K562 (cell line): Measurements from ENCODE around the gene SCN1B. TPM values are rescaled to one million over a fixed set of nuclear protein-coding genes. Genes with fewer than 3 reads are reported as not detected.

ENCODE experiments used
- BHLHE40 ChIP-seq: IDR thresholded peaks from 2 replicates; pipeline ENCODE4 v1.6.1; 2011; ENCODE audit warnings: low read length, improper control_type of control experiment
- EGR1 ChIP-seq: fragments of 450-650 bp; conservative IDR thresholded peaks from 2 replicates; pipeline ENCODE4 v1.6.1; 2017; ENCODE audit warnings: mild to moderate bottlenecking
- GABPA ChIP-seq: fragments of 200-800 bp; sonication (Bioruptor generic); conservative IDR thresholded peaks from 2 replicates; pipeline ENCODE4 v1.6.1; 2016; ENCODE audit warnings: low read depth, missing genetic modification characterization, missing compliant biosample characterization
- HNRNPLL ChIP-seq: fragments of 200-400 bp; formaldehyde crosslinking; IDR thresholded peaks from 2 replicates; pipeline ENCODE4 v1.6.1; 2017; ENCODE audit warnings: low read length, low read depth, mild to moderate bottlenecking; ENCODE audit not compliant: poor library complexity, severe bottlenecking
- MECOM ChIP-seq: fragments of 250-450 bp; sonication (Bioruptor Pico); IDR thresholded peaks from 2 replicates; pipeline ENCODE4 v1.8.0; 2022; ENCODE audit warnings: inconsistent platforms
- NONO ChIP-seq, 2 experiments: fragments of 200-400 bp in 1 of 2; fragments of 450-650 bp in 1 of 2; formaldehyde crosslinking in 1 of 2; IDR thresholded peaks; 2 replicates each; pipeline ENCODE4 v1.6.1; 2017; ENCODE audit warnings: low read depth in 2 of 2, mild to moderate bottlenecking in 2 of 2, moderate library complexity in 2 of 2, low read length in 1 of 2
- NRF1 ChIP-seq, 2 experiments: fragments of 450-650 bp; IDR thresholded peaks in 1 of 2; conservative IDR thresholded peaks in 1 of 2; 2 replicates each; pipeline ENCODE4 v1.6.1; 2014; ENCODE audit warnings: mild to moderate bottlenecking in 2 of 2
- RBBP5 ChIP-seq: fragments of 200-600 bp; sonication (generic); IDR thresholded peaks from 2 replicates; pipeline ENCODE4 v1.6.1; 2012; ENCODE audit warnings: borderline replicate concordance, mild to moderate bottlenecking, low read length, control low read depth, inconsistent platforms; ENCODE audit not compliant: insufficient read depth, poor library complexity, severe bottlenecking
- RUNX1 ChIP-seq: sonication (generic); IDR thresholded peaks from 2 replicates; pipeline ENCODE4 v1.6.1; 2016; ENCODE audit warnings: antibody characterized with exemption, low read depth
- SETDB1 ChIP-seq: IDR thresholded peaks from one replicate; pipeline ENCODE4 v1.6.1; 2012; ENCODE audit warnings: low read length, control low read depth, inconsistent platforms
- SMAD4 ChIP-seq: fragments of 250-450 bp; sonication (Bioruptor Pico); conservative IDR thresholded peaks from 2 replicates; pipeline ENCODE4 v1.8.0; 2021; ENCODE audit warnings: inconsistent platforms, mild to moderate bottlenecking, moderate library complexity
- ZBTB7A ChIP-seq: IDR thresholded peaks from 2 replicates; pipeline ENCODE4 v1.6.1; 2011; ENCODE audit warnings: low read depth, mild to moderate bottlenecking, low read length, moderate library complexity, borderline replicate concordance; ENCODE audit not compliant: control insufficient read depth
- ZNF146 ChIP-seq: IDR thresholded peaks from one replicate; pipeline ENCODE4 v1.6.1; 2018; ENCODE audit warnings: missing compliant biosample characterization; ENCODE audit not compliant: unreplicated experiment
- polyA plus RNA-seq, 8 experiments: library from polyadenylated mRNA; depleted of rRNA in 4 of 8; stranded (reverse) in 5 of 8; unstranded in 3 of 8; fragments of >200 nt; fragmentation: Nextera tagmentation in 2 of 8; fragmentation: Illumina TruSeq in 1 of 8; extraction: Ambion mirVana in 2 of 8; extraction: Trizol in 1 of 8; gene quantifications; 2 replicates each; pipeline versions ENCODE4 v1.2.1 to v1.2.3, GENCODE V29; 2011 to 2014; ENCODE audit warnings: inconsistent platforms in 1 of 8, missing spikeins in 1 of 8
- total RNA-seq, 7 experiments: library from RNA; depleted of rRNA in 6 of 7; stranded (reverse); fragments of >200 nt in 6 of 7; fragmentation: Illumina TruSeq in 2 of 7; extraction: Trizol in 2 of 7; gene quantifications; 2 replicates each; pipeline versions ENCODE4 v1.2.1 to v1.2.3, GENCODE V29; 2011 to 2021; ENCODE audit warnings: low replicate concordance in 1 of 7
- TF ChIP-seq, protein P1 (sequence below): fragments of 450-650 bp; IDR thresholded peaks from 2 replicates; pipeline ENCODE4 v1.6.1; 2017; ENCODE audit warnings: antibody characterized with exemption
- TF ChIP-seq, protein P2 (sequence below): fragments of 200-800 bp; sonication (Bioruptor generic); IDR thresholded peaks from 2 replicates; pipeline ENCODE4 v1.6.1; 2017; ENCODE audit warnings: missing genetic modification characterization, missing compliant biosample characterization
- TF ChIP-seq, protein P3 (sequence below): fragments of 450-650 bp; conservative IDR thresholded peaks from 2 replicates; pipeline ENCODE4 v1.6.1; 2016; ENCODE audit warnings: missing genetic modification characterization, low read depth, mild to moderate bottlenecking, control low read depth, missing compliant biosample characterization
- TF ChIP-seq, protein P4 (sequence below), 2 experiments: IDR thresholded peaks; 2 replicates each; pipeline ENCODE4 v1.6.1; 2012; ENCODE audit warnings: improper control_type of control experiment in 2 of 2, low read depth in 2 of 2, low read length in 2 of 2, borderline replicate concordance in 1 of 2

SCN1B gene
- total and polyA plus RNA-seq, 9 of the 15 experiments (the other 6 are each of a cell fraction or from before 2014, with no cell fraction given): 0.03 to 2.5 (median 0.91) TPM

DNA sequence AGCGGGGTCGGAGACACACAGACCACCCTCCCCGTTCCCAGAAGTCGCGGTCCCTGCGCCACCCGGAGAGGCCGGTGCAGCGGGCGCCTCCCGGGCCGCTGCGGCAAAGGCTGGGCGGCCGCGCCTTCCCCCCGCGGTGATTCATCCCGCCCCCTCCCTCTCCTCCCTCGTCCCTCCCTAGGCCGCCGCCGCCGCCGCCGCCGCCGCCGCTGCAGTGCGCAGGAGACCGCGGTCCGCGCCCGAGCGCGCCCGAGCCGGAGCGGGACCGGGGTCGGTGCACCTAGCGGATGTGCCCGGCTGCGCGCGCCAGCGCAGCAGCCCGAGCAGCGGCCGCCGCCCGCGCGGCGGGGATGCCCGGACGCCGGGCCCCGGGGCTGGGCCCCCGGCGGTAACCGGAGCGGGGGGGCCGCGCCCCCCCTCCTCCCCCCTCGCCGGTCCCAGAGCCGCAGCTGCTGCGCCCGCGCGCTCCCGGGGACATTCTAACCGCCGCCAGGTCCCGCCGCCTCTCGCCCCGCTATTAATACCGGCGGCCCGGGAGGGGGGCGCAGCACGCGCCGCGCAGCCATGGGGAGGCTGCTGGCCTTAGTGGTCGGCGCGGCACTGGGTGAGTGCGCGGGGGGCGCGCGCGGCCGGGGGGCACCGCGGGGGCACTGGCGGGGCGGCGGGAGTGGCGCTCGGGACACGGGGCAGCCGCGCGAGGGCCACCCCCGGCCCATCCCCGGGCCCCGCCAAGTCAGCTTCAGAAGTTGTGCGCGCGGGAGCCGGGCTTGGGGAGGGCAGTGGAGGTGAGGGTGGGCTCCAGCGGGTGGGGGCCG, at the start of gene SCN1B (continued):
- TF ChIP-seq, protein P1, sequence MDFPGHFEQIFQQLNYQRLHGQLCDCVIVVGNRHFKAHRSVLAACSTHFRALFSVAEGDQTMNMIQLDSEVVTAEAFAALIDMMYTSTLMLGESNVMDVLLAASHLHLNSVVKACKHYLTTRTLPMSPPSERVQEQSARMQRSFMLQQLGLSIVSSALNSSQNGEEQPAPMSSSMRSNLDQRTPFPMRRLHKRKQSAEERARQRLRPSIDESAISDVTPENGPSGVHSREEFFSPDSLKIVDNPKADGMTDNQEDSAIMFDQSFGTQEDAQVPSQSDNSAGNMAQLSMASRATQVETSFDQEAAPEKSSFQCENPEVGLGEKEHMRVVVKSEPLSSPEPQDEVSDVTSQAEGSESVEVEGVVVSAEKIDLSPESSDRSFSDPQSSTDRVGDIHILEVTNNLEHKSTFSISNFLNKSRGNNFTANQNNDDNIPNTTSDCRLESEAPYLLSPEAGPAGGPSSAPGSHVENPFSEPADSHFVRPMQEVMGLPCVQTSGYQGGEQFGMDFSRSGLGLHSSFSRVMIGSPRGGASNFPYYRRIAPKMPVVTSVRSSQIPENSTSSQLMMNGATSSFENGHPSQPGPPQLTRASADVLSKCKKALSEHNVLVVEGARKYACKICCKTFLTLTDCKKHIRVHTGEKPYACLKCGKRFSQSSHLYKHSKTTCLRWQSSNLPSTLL: no peak
- TF ChIP-seq SETDB1 (no peak), EGR1 (peak; percentile 41; the same call in 1 of the 2 replicates), RUNX1 (no peak), GABPA (tag) (peak; percentile 83), NRF1 (conservative IDR thresholded peaks at IDR 0.05 in 1 of 2, IDR thresholded peaks at IDR 0.05 in 1 of 2) (peak in 1 of 2 experiments; percentile 61; a peak in 2 of 4 replicates), ZBTB7A (0 out of 2 replicates have a peak, but pooled peaks have one; percentile 50), HNRNPLL (no peak), RBBP5 (peak; percentile 35), NONO (IDR thresholded peaks at IDR 0.05; ENCODE audit: low read depth in 2 of 2, low read length in 1 of 2) (0 out of 4 replicates have a peak, but pooled peaks of 1 of the 2 experiments have one; percentile 16), SMAD4 (peak; percentile 65), ZNF146 (CRISPR knock-in tag) (no peak), BHLHE40 (no peak), MECOM (CRISPR knock-in tag) (no peak)
- TF ChIP-seq, protein P2, sequence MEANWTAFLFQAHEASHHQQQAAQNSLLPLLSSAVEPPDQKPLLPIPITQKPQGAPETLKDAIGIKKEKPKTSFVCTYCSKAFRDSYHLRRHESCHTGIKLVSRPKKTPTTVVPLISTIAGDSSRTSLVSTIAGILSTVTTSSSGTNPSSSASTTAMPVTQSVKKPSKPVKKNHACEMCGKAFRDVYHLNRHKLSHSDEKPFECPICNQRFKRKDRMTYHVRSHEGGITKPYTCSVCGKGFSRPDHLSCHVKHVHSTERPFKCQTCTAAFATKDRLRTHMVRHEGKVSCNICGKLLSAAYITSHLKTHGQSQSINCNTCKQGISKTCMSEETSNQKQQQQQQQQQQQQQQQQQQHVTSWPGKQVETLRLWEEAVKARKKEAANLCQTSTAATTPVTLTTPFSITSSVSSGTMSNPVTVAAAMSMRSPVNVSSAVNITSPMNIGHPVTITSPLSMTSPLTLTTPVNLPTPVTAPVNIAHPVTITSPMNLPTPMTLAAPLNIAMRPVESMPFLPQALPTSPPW (CRISPR knock-in tag): peak; percentile 96
- TF ChIP-seq, protein P3, sequence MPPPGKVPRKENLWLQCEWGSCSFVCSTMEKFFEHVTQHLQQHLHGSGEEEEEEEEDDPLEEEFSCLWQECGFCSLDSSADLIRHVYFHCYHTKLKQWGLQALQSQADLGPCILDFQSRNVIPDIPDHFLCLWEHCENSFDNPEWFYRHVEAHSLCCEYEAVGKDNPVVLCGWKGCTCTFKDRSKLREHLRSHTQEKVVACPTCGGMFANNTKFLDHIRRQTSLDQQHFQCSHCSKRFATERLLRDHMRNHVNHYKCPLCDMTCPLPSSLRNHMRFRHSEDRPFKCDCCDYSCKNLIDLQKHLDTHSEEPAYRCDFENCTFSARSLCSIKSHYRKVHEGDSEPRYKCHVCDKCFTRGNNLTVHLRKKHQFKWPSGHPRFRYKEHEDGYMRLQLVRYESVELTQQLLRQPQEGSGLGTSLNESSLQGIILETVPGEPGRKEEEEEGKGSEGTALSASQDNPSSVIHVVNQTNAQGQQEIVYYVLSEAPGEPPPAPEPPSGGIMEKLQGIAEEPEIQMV (tag): no peak
- TF ChIP-seq, protein P4, sequence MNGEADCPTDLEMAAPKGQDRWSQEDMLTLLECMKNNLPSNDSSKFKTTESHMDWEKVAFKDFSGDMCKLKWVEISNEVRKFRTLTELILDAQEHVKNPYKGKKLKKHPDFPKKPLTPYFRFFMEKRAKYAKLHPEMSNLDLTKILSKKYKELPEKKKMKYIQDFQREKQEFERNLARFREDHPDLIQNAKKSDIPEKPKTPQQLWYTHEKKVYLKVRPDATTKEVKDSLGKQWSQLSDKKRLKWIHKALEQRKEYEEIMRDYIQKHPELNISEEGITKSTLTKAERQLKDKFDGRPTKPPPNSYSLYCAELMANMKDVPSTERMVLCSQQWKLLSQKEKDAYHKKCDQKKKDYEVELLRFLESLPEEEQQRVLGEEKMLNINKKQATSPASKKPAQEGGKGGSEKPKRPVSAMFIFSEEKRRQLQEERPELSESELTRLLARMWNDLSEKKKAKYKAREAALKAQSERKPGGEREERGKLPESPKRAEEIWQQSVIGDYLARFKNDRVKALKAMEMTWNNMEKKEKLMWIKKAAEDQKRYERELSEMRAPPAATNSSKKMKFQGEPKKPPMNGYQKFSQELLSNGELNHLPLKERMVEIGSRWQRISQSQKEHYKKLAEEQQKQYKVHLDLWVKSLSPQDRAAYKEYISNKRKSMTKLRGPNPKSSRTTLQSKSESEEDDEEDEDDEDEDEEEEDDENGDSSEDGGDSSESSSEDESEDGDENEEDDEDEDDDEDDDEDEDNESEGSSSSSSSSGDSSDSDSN (IDR thresholded peaks at IDR 0.05; ENCODE audit: borderline replicate concordance in 1 of 2, low read depth in 2 of 2, low read length in 2 of 2): peak; percentile 5 to 65; a peak in 1 of 4 replicates
